CD4-positive, alpha-beta memory T cell (primary cell): ENCODE measurements around the gene PGGT1B. TPM values are rescaled to one million over a fixed set of nuclear protein-coding genes. Genes with fewer than 3 reads are reported as not detected.
A peak's percentile ranks its signal among the peaks of the same experiment; 100 is the strongest.

Experiments
- CTCF ChIA-PET: fragments of 350-600 bp; sonication (Branson Sonifier 250); formaldehyde crosslinking; loops from one replicate; lab custom pipeline; 2021; ENCODE audit warnings: inconsistent platforms; ENCODE audit not compliant: partially characterized antibody; lab: Charles Lee
- POLR2A ChIA-PET: fragments of 350-600 bp; sonication (Branson Sonifier 250); formaldehyde crosslinking; loops from one replicate; lab custom pipeline; 2021; ENCODE audit not compliant: partially characterized antibody; lab: Charles Lee
- DNase-seq, 5 donors: peaks; one replicate each; pipeline versions ENCODE4 v3.0.0 to v3.0.0-alpha.2; 2020 to 2022; ENCODE audit warnings: mixed read lengths in 1 of 5
- H3K27ac ChIP-seq: one replicate; pipeline ENCODE4 v1.7.0; 2013; ENCODE audit warnings: low read depth, low read length
- H3K27me3 ChIP-seq: 2 replicates; pipeline ENCODE4 v1.7.0; 2013; ENCODE audit warnings: mild to moderate bottlenecking, low read length, moderate library complexity; ENCODE audit not compliant: insufficient read depth
- H3K36me3 ChIP-seq: 2 replicates; pipeline ENCODE4 v1.7.0; 2013; ENCODE audit warnings: mild to moderate bottlenecking, low read length, moderate library complexity; ENCODE audit not compliant: insufficient read depth
- H3K4me1 ChIP-seq: 2 replicates; pipeline ENCODE4 v1.7.0; 2013; ENCODE audit warnings: mild to moderate bottlenecking, low read length, moderate library complexity; ENCODE audit not compliant: insufficient read depth
- H3K4me3 ChIP-seq, 2 donors: one replicate each; pipeline ENCODE4 v1.7.0; 2013; ENCODE audit warnings: low read length in 2 of 2, mild to moderate bottlenecking in 1 of 2
- H3K9me3 ChIP-seq, 2 donors: one replicate each; pipeline ENCODE4 v1.7.0; 2013; ENCODE audit warnings: low read length in 2 of 2, control low read depth in 1 of 2; ENCODE audit not compliant: control insufficient read depth in 1 of 2
- H3K27ac Mint-ChIP-seq, 7 donors: one replicate each; pipeline ENCODE4 v1.8.0; 2020 to 2021; ENCODE audit warnings: mixed read lengths in 7 of 7, mild to moderate bottlenecking in 6 of 7, inconsistent platforms in 3 of 7, moderate library complexity in 3 of 7
- H3K27me3 Mint-ChIP-seq, 2 donors: one replicate each; pipeline ENCODE4 v1.8.0; 2020 to 2021; ENCODE audit warnings: mixed read lengths in 2 of 2
- H3K36me3 Mint-ChIP-seq, 2 donors: one replicate each; pipeline ENCODE4 v1.8.0; 2020 to 2021; ENCODE audit warnings: mixed read lengths in 2 of 2, inconsistent platforms in 1 of 2, mild to moderate bottlenecking in 1 of 2
- H3K4me1 Mint-ChIP-seq, 4 donors: one replicate each; pipeline ENCODE4 v1.8.0; 2020 to 2021; ENCODE audit warnings: mixed read lengths in 4 of 4, mild to moderate bottlenecking in 1 of 4
- H3K4me3 Mint-ChIP-seq, 8 donors: one replicate each; pipeline ENCODE4 v1.8.0; 2020 to 2021; ENCODE audit warnings: mixed read lengths in 8 of 8, mild to moderate bottlenecking in 7 of 8, moderate library complexity in 6 of 8, inconsistent platforms in 3 of 8
- H3K9me3 Mint-ChIP-seq, 8 donors: one replicate each; pipeline ENCODE4 v1.8.0; 2020 to 2021; ENCODE audit warnings: mixed read lengths in 8 of 8, mild to moderate bottlenecking in 5 of 8, inconsistent platforms in 3 of 8, moderate library complexity in 1 of 8
- intact Hi-C: fragments of 100-400 bp; cut with micrococcal nuclease; formaldehyde crosslinking; loops from one replicate; pipeline ENCODE4 v1.15.1; 2023
- polyA plus RNA-seq, 2 donors: library from polyadenylated mRNA; unstranded; fragments of 300-500 nt; fragmentation: Illumina TruSeq; gene quantifications; one replicate each; pipeline ENCODE4 v1.2.3, GENCODE V29; 2021
- total RNA-seq, 2 experiments: library from RNA; stranded (reverse); gene quantifications; one replicate each; pipeline ENCODE4 v1.2.3, GENCODE V29; 2021

The PGGT1B gene
- 10 to 100 TPM; 40.6 to 42.4 TPM for total RNA-seq
- polyA plus RNA-seq = 10 to 100 TPM; 13.7 to 16.8 TPM

DNA sequence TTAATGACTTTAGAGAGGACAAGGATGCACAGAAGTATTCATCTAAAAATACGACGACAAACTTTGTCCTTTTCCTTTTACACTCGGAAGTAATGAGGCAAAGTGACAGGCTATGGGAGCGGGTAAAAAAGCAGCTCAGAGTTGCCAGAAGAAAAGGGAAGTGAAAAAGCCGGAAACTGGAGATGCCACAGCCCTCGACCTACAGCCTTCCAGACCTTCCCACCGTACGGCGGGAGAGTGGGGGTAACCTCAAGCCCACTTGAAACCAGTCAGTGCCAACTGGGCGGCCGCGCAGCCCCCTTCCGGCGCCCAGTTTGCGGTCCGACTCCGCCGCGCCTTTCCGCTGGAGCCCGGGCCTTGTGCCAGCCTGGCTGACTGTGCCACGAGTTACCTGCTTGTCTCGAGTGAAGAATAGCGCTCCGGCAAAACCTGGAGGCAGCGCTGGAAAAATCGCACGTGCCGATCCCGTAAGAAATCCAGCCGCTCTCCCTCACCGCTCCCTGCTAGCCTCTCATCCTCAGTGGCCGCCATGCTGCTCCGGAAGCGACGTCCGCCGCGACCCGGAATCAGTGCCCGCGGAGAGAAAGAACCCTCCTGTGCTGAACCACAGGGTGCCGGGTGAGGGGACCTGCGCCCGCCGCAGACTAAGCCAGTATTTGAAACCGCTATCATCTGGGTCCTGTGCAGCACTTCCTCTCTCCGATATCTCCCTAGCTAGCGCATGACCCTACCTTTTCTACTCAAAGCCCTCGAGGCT is at the start of gene PGGT1B:
Gene PGGT1B (minus strand): TSS at position 557 of the 757 bp plus-strand sequence. CDS start 26 bp downstream, at position 531.
- H3K36me3 ChIP-seq = no peaks in the 10 kb centered on the region
- Mint-ChIP-seq H3K27me3 (no peaks in the 10 kb centered on the region), H3K27ac (peak within 1 kb of the TSS; percentile 85 to 98 (median 95)), H3K9me3 (no peaks in the 10 kb centered on the region), H3K36me3 (peaks cover 0 to 19% of the 10 kb centered on the region in 2 donors), H3K4me3 (peak within 1 kb of the TSS; percentile 87 to 98 (median 98)), H3K4me1 (peaks cover 37 to 52% (median 44%) of the 10 kb centered on the region in 4 donors)
- H3K4me3 ChIP-seq = peak within 1 kb of the TSS; percentile 55 to 80
- peaks cover 45% of the 10 kb centered on the region for H3K4me1 ChIP-seq
- ChIA-PET POLR2A (interaction anchor here (0.9 to 3.0 kb wide), 3 partner anchors 12 to 282 kb away, joined by 5 to 23 read pairs (median 19); partner anchors contain the start of genes CCDC112 and FEM1C), CTCF (interaction anchor here (1.7 to 2.7 kb wide), 2 partner anchors 15 to 312 kb away, joined by 5 to 9 read pairs; no protein-coding TSS in a partner anchor)
- H3K27me3 ChIP-seq = no peaks in the 10 kb centered on the region
- H3K9me3 ChIP-seq = no peaks in the 10 kb centered on the region
- intact Hi-C loops = loop anchor here (1.0 to 2.0 kb wide), 4 partner anchors 34 to 579 kb away; partner anchors contain the start of genes AP3S1, ATG12, CCDC112 and FEM1C
- peak within 1 kb of the TSS; percentile 77 for H3K27ac ChIP-seq
- peak; percentile 59 to 67 (median 66) for DNase-seq

DNA sequence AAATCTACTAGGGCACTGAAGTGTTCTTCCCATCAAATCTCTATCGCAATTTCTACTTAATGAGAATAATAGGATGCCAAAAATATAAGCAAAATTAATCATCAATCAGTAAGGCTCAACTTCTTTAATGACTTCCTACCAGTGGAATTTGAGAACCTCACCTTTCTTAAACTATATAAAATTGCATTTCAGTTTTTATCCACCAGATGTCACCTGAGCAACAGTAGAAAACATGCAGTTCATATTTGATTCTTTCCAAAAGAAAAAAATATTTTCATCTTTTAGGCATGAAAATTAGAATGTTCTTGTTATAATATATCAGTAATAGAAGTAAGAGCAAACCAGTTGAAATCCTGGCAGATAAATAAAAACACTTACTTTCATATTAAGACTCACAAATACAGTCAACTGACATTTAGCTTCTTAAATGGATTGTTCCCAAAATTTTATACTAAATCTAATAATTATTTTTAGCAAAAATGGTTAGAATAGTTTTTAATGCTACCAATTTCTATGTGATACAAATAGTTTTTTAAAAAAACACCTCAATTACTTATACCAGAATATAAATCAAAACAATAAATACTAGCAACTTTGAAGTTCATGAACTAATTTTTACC is 47.2 kb upstream of the PGGT1B start:
- H3K4me3 Mint-ChIP-seq = no peak overlapping the region
- H3K4me1 Mint-ChIP-seq = no peaks in the 10 kb centered on the region
- ChIA-PET CTCF (interaction anchor here (0.8 to 17.7 kb wide), 16 partner anchors 14 to 1698 kb away, joined by 3 to 417 read pairs (median 4); partner anchors contain the start of gene CCDC112), POLR2A (interaction anchor here (1.3 kb wide), 1 partner anchor 265 kb away, joined by 3 read pairs; no protein-coding TSS in a partner anchor)
- peak in 4 of 5 donors; percentile 41 to 55 (median 51) for DNase-seq
- H3K4me1 ChIP-seq = no peaks in the 10 kb centered on the region
- no peak overlapping the region for H3K27ac Mint-ChIP-seq
- no peak overlapping the region for H3K27ac ChIP-seq
- no peaks in the 10 kb centered on the region for H3K9me3 ChIP-seq
- H3K9me3 Mint-ChIP-seq = no peaks in the 10 kb centered on the region
- no peak overlapping the region for H3K4me3 ChIP-seq
- H3K27me3 ChIP-seq = peaks cover 3% of the 10 kb centered on the region
- no peaks in the 10 kb centered on the region for H3K36me3 ChIP-seq
- intact Hi-C loops = loop anchor here (1.0 kb wide), 4 partner anchors 264 to 758 kb away; no protein-coding TSS in a partner anchor
- peaks cover 15 to 28% of the 10 kb centered on the region in 2 donors for H3K27me3 Mint-ChIP-seq
- no peaks in the 10 kb centered on the region for H3K36me3 Mint-ChIP-seq

DNA sequence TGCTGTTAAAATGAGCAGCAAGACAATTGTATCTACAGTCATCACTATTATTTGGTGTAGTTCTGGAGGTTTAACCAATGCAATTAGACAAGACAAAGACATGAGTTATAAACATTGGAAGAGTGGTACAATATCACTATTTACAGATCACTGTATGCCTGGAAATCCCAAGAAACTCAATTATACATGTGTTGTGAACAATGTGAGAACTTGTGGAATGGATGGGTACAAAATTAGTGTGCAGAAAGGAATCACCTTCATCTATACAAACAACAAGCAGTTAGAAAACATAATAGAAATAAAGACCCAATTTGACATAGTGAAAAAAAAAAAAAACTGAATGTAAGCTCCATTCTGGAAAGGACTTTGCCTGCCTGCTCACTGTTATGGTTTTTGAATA is 46.1 kb upstream of the PGGT1B start:
- Histone ChIP-seq H3K27ac (no peak overlapping the region), H3K36me3 (no peaks in the 10 kb centered on the region), H3K27me3 (peaks cover 3% of the 10 kb centered on the region), H3K4me1 (no peaks in the 10 kb centered on the region), H3K4me3 (no peak overlapping the region), H3K9me3 (no peaks in the 10 kb centered on the region)
- Mint-ChIP-seq H3K27ac (no peak overlapping the region), H3K9me3 (no peaks in the 10 kb centered on the region), H3K36me3 (no peaks in the 10 kb centered on the region), H3K27me3 (peaks cover 18 to 28% of the 10 kb centered on the region in 2 donors), H3K4me3 (no peak overlapping the region), H3K4me1 (no peaks in the 10 kb centered on the region)
- CTCF ChIA-PET = interaction anchor here (0.8 to 17.7 kb wide), 16 partner anchors 13 to 1697 kb away, joined by 3 to 417 read pairs (median 4); partner anchors contain the start of gene CCDC112
- intact Hi-C loops = loop anchor here (1.0 kb wide), 3 partner anchors 265 to 759 kb away; no protein-coding TSS in a partner anchor
- POLR2A ChIA-PET = interaction anchor here (0.7 kb wide), 1 partner anchor 980 kb away, joined by 4 read pairs; no protein-coding TSS in a partner anchor
- no peak for DNase-seq

DNA sequence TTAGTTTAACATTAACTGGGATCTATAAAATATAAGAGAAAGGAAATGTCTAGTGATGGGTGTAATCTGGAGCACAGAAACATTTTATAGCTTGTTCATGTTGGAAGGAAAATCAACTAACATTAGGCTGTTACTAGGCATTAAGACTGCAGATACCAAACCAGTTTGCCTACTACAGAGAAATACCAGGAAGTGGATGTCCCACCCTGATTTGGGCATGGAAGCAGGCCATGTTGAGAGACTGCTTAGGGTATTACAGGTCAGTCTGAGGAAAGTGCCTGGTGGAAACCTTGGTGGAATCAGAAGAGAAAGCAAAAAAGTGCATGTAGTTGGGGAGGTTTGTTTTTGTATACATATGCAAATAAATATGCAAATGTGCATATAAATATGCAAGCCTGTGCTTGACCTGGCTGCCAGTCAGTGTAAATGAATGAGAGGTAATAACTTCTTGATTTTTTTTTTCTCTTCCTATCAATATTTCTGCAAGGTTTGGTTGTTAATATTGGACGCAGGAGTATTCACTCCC is 43.4 kb upstream of the PGGT1B start:
- intact Hi-C loops = no loop called here
- H3K9me3 ChIP-seq = no peaks in the 10 kb centered on the region
- no peaks in the 10 kb centered on the region for H3K36me3 ChIP-seq
- H3K27ac Mint-ChIP-seq = no peak overlapping the region
- H3K4me1 Mint-ChIP-seq = no peaks in the 10 kb centered on the region
- peaks cover 3% of the 10 kb centered on the region for H3K27me3 ChIP-seq
- no peak overlapping the region for H3K27ac ChIP-seq
- H3K36me3 Mint-ChIP-seq = no peaks in the 10 kb centered on the region
- CTCF ChIA-PET = interaction anchor here (1.9 to 17.7 kb wide), 2 partner anchors 267 to 282 kb away, joined by 5 to 417 read pairs; no protein-coding TSS in a partner anchor
- POLR2A ChIA-PET = no interaction called here
- no peak for DNase-seq
- H3K9me3 Mint-ChIP-seq = no peaks in the 10 kb centered on the region
- peaks cover 22 to 23% of the 10 kb centered on the region in 2 donors for H3K27me3 Mint-ChIP-seq
- no peaks in the 10 kb centered on the region for H3K4me1 ChIP-seq
- H3K4me3 ChIP-seq = no peak overlapping the region
- no peak overlapping the region for H3K4me3 Mint-ChIP-seq

DNA sequence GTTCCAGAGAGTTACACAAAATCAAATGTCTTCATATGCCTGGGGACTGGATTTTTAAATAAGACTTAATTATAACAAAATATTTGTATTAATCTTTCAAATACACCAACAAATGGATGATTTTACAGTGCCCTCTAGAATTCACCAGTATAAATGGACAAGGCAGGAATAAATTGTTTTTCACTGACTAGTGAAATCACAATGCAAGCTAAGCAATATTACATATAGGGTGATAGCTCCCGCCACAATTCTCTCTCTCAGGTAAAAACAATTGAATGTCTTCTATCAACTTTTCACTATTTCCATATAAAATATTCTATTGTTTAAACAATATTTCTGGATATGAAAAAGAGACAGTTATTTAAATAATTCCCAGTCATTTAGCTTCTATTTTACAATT is 41.8 kb upstream of the PGGT1B start:
- no peaks in the 10 kb centered on the region for H3K36me3 Mint-ChIP-seq
- H3K27me3 Mint-ChIP-seq = peaks cover 18% of the 10 kb centered on the region in 2 donors
- ChIA-PET CTCF (interaction anchor here (1.4 to 17.7 kb wide), 3 partner anchors 8 to 284 kb away, joined by 3 to 417 read pairs (median 5); partner anchors contain the start of gene CCDC112), POLR2A (no interaction called here)
- intact Hi-C loops = no loop called here
- no peaks in the 10 kb centered on the region for H3K9me3 Mint-ChIP-seq
- H3K4me1 Mint-ChIP-seq = no peaks in the 10 kb centered on the region
- Histone ChIP-seq H3K27me3 (peaks cover 3% of the 10 kb centered on the region), H3K9me3 (no peaks in the 10 kb centered on the region), H3K4me3 (no peak overlapping the region), H3K4me1 (no peaks in the 10 kb centered on the region), H3K36me3 (no peaks in the 10 kb centered on the region), H3K27ac (no peak overlapping the region)
- H3K4me3 Mint-ChIP-seq = no peak overlapping the region
- DNase-seq = no peak
- H3K27ac Mint-ChIP-seq = no peak overlapping the region

DNA sequence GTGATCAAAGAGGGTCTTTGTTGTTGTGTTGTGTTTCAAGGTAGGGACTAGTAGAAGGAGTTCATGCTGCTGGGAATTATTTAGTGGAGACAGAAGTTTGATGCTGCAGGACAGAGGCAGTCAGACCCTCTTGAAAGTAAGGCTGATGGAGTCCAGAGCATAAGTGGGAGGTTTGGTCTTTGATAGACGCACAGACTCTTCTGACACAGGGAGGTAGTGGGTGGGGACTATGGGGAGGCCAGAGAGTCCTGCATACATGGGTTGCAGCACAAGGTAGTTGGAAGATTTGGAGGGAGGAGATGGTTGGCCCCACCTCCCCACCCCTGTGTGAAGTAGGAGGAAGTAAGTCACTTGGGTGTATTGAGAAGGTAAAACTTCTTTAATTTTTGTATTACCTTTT is 36.1 kb upstream of the PGGT1B start:
- Mint-ChIP-seq H3K4me3 (peak overlapping the region in 1 of 8 donors; percentile 13), H3K9me3 (no peaks in the 10 kb centered on the region), H3K4me1 (peaks cover 6 to 17% (median 13%) of the 10 kb centered on the region in 4 donors), H3K27me3 (peaks cover 5 to 7% of the 10 kb centered on the region in 2 donors), H3K27ac (peak overlapping the region in 2 of 7 donors; percentile 12 to 13), H3K36me3 (no peaks in the 10 kb centered on the region)
- Histone ChIP-seq H3K27me3 (no peaks in the 10 kb centered on the region), H3K9me3 (no peaks in the 10 kb centered on the region), H3K4me1 (peaks cover 13% of the 10 kb centered on the region), H3K4me3 (no peak overlapping the region), H3K27ac (no peak overlapping the region), H3K36me3 (no peaks in the 10 kb centered on the region)
- CTCF ChIA-PET = no interaction called here
- POLR2A ChIA-PET = no interaction called here
- peak in 1 of 5 donors; percentile 37 for DNase-seq
- intact Hi-C loops = no loop called here
